Smooth muscle cell (in vitro differentiated cells): ENCODE results near the gene POLR2M. TPM values are rescaled to one million over a fixed set of nuclear protein-coding genes. Genes with fewer than 3 reads are reported as not detected.

Experiments used
- DNase-seq: peaks from one replicate; lab custom pipeline; 2025; ENCODE audit not compliant: unreplicated experiment; lab: John Stamatoyannopoulos, UW
- H2AFZ ChIP-seq: fragments of 200-600 bp; sonication (generic); 2 replicates; pipeline ENCODE4 v1.6.0; 2016; ENCODE audit warnings: antibody characterized with exemption, low read depth, mild to moderate bottlenecking
- H3F3A ChIP-seq: fragments of 200-600 bp; sonication (generic); 2 replicates; pipeline ENCODE4 v1.6.0; 2017; ENCODE audit warnings: antibody characterized with exemption, low read depth
- H3K27ac ChIP-seq: fragments of 200-600 bp; sonication (generic); 2 replicates; pipeline ENCODE4 v1.5.1; 2016; ENCODE audit warnings: low read depth, mild to moderate bottlenecking
- H3K27me3 ChIP-seq: fragments of 200-600 bp; sonication (generic); 2 replicates; pipeline ENCODE4 v1.6.1; 2016; ENCODE audit warnings: low read depth, mild to moderate bottlenecking
- H3K36me3 ChIP-seq: fragments of 200-600 bp; sonication (generic); 2 replicates; pipeline ENCODE4 v1.5.1; 2016; ENCODE audit warnings: low read depth
- H3K4me1 ChIP-seq: fragments of 200-600 bp; sonication (generic); 2 replicates; pipeline ENCODE4 v1.5.1; 2016; ENCODE audit warnings: low read depth
- H3K4me2 ChIP-seq: fragments of 200-600 bp; sonication (generic); 2 replicates; pipeline ENCODE4 v1.6.0; 2016; ENCODE audit warnings: mild to moderate bottlenecking
- H3K4me3 ChIP-seq: fragments of 200-600 bp; sonication (generic); 2 replicates; pipeline ENCODE4 v1.5.1; 2016; ENCODE audit warnings: mild to moderate bottlenecking
- H3K79me2 ChIP-seq: fragments of 200-600 bp; sonication (generic); 2 replicates; pipeline ENCODE4 v1.6.0; 2016; ENCODE audit warnings: low read depth, mild to moderate bottlenecking
- H3K9ac ChIP-seq: fragments of 200-600 bp; sonication (generic); 2 replicates; pipeline ENCODE4 v1.6.0; 2016; ENCODE audit warnings: low read depth
- H3K9me3 ChIP-seq: fragments of 200-600 bp; sonication (generic); replicated peaks from 2 replicates; pipeline ENCODE4 v1.5.1; 2016; ENCODE audit warnings: low read depth
- H4K20me1 ChIP-seq: fragments of 200-600 bp; sonication (generic); 2 replicates; pipeline ENCODE4 v1.6.0; 2016; ENCODE audit warnings: low read depth
- CTCF ChIP-seq: fragments of 200-600 bp; sonication (generic); IDR thresholded peaks from 2 replicates; pipeline ENCODE4 v1.5.1; 2017; ENCODE audit warnings: borderline replicate concordance, mild to moderate bottlenecking, antibody characterized with exemption; ENCODE audit not compliant: insufficient read depth, poor library complexity, severe bottlenecking
- WGBS: methylation state at CpG from one replicate; pipeline ENCODE4 v1.1.7; 2016; ENCODE audit warnings: low lambda C conversion rate; 5-methylcytosine and 5-hydroxymethylcytosine counted together
- polyA plus RNA-seq: library from polyadenylated mRNA; unstranded; fragments of >200 nt; fragmentation: Nextera tagmentation; extraction: Ambion mirVana; gene quantifications from 2 replicates; pipeline ENCODE4 v1.2.1, GENCODE V29; 2016
- total RNA-seq: library from RNA; depleted of rRNA; stranded (reverse); fragments of >200 nt; gene quantifications from 2 replicates; pipeline ENCODE4 v1.2.3, GENCODE V29; 2014

Gene POLR2M
- total and polyA plus RNA-seq, 2 experiments from 2014 or later = 23.9 to 49.8 TPM

- no peak for TF ChIP-seq CTCF
- H3K27ac ChIP-seq = no peak overlapping the region
- no peaks in the 10 kb centered on the region for H3K4me1 ChIP-seq
- no peak overlapping the region for H3K4me3 ChIP-seq
- no peaks in the 10 kb centered on the region for H3K36me3 ChIP-seq
- H3K9ac ChIP-seq = no peak overlapping the region
- H3K79me2 ChIP-seq = no peaks in the 10 kb centered on the region
- H3F3A ChIP-seq = no peaks in the 10 kb centered on the region
- H4K20me1 ChIP-seq = no peaks in the 10 kb centered on the region
- no peak overlapping the region for H3K4me2 ChIP-seq
- no peak overlapping the region for H2AFZ ChIP-seq
- DNase-seq = no peak
- 77% methylated on average over 4 of the region's 4 CpGs for WGBS
- H3K27me3 ChIP-seq = no peaks in the 10 kb centered on the region
- no peaks in the 10 kb centered on the region for H3K9me3 ChIP-seq
Measured at GRCh38 chr15:57697588-57697987, 8.9 kb upstream of the POLR2M start.

- TF ChIP-seq CTCF = no peak
- Histone ChIP-seq H2AFZ (no peak overlapping the region), H3K4me1 (no peaks in the 10 kb centered on the region), H3K27me3 (no peaks in the 10 kb centered on the region), H3K9me3 (no peaks in the 10 kb centered on the region), H4K20me1 (no peaks in the 10 kb centered on the region), H3F3A (no peaks in the 10 kb centered on the region), H3K4me3 (no peak overlapping the region), H3K27ac (no peak overlapping the region), H3K79me2 (no peaks in the 10 kb centered on the region), H3K9ac (no peak overlapping the region), H3K4me2 (no peak overlapping the region), H3K36me3 (no peaks in the 10 kb centered on the region)
- DNase-seq = no peak
Measured at GRCh38 chr15:57698243-57698642, 8.3 kb upstream of the POLR2M start.

- no peaks in the 10 kb centered on the region for H3K79me2 ChIP-seq
- H3K9ac ChIP-seq = no peak overlapping the region
- no peak overlapping the region for H3K27ac ChIP-seq
- no peaks in the 10 kb centered on the region for H3K9me3 ChIP-seq
- no peaks in the 10 kb centered on the region for H3K36me3 ChIP-seq
- TF ChIP-seq CTCF = no peak
- no peak for DNase-seq
- no peaks in the 10 kb centered on the region for H4K20me1 ChIP-seq
- WGBS = 46% methylated on average over 4 of the region's 4 CpGs
- H3K4me1 ChIP-seq = no peaks in the 10 kb centered on the region
- peak overlapping the region; percentile 52 for H2AFZ ChIP-seq
- no peak overlapping the region for H3K4me2 ChIP-seq
- H3K27me3 ChIP-seq = no peaks in the 10 kb centered on the region
- H3F3A ChIP-seq = no peaks in the 10 kb centered on the region
- H3K4me3 ChIP-seq = no peak overlapping the region
Measured at GRCh38 chr15:57698991-57699390, 7.5 kb upstream of the POLR2M start.

GRCh38 chr15:57703387-57703786 is 3.1 kb upstream of the POLR2M start:
- Histone ChIP-seq H3K27ac (peak overlapping the region; percentile 1), H3K79me2 (peaks cover 16% of the 10 kb centered on the region), H4K20me1 (no peaks in the 10 kb centered on the region), H3K4me3 (no peak overlapping the region), H3F3A (no peaks in the 10 kb centered on the region), H3K27me3 (no peaks in the 10 kb centered on the region), H3K4me2 (no peak overlapping the region), H3K9me3 (no peaks in the 10 kb centered on the region), H3K4me1 (peaks cover 9% of the 10 kb centered on the region), H3K9ac (no peak overlapping the region), H3K36me3 (no peaks in the 10 kb centered on the region), H2AFZ (no peak overlapping the region)
- 4% methylated on average over 2 of the region's 2 CpGs for WGBS
- no peak for DNase-seq
- TF ChIP-seq CTCF = no peak
